HG02642 (cell line): ENCODE measurements around the gene TPSG1.
"Not testable (repeated sequence)": the region's sequence is repeated elsewhere in the genome, so short reads cannot be mapped to it uniquely, and the experiment has no call there.

ENCODE experiments used
- ATAC-seq: cut with Tn5 transposase; IDR thresholded peaks from one replicate; pipeline ENCODE4 v1.9.1; 2021; ENCODE audit warnings: mild to moderate bottlenecking; ENCODE audit not compliant: unreplicated experiment, poor library complexity

TPSG1 gene

DNA sequence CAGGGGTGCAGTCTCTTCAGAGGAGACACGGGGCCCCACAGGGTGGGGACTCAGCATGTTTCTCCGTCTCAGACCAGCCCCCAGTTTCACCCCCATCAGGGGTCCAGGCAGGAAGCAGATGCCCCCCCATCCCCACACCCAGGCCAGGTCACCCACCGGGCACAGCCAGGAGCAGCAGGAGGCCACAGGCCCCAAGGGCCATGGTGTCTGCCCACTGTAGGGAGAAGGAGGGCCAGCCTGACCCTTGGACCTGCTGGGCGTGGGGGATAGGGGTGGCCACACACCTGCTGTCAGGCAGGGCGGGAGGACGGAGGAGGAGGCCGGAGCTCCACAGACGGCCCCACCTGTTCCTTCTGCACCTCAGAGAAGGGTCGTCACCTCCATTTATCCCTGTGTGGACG, at the start of gene TPSG1:
TSS of gene TPSG1 (minus strand) at position 218 of the 401 bp plus-strand sequence. CDS start at position 202, 16 bp downstream.
- ATAC-seq, result no peak

DNA sequence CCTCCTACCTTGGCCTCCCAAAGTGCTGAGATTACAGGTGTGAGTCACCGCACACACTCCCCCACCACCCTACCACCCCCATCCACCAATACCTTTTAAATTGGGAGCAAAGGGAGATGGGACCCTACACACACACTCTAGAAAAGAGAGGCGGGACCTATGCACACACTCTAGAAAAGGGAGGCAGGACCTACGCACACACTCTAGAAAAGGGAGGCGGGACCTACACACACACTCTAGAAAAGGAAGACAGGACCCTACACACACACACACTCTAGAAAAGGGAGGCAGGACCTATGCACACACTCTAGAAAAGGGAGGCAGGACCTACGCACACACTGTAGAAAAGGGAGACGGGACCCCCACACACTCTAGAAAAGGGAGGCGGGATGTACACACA, 49.7 kb upstream of the TPSG1 start:
- ATAC-seq, result no peak

DNA sequence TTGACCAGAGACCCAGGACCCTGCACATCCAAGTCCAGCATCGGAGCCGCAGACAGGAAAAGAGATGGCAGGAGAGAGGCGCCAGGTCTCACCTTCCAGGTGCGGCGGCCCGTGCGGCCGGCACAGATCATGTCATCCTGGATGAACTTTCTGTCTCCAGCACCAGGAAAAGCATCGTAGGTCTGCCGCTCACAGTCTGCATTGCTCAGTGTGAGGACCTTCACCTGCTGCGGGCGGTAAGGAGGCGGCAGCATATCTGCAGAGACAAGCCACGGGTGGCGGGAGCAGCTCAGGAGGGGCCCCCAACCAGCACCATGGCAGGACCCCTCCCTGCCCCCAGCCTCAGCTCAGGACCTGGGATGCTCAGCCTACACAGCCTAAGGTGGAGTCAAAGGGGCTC, 48.7 kb upstream of the TPSG1 start:
- no peak for ATAC-seq

DNA sequence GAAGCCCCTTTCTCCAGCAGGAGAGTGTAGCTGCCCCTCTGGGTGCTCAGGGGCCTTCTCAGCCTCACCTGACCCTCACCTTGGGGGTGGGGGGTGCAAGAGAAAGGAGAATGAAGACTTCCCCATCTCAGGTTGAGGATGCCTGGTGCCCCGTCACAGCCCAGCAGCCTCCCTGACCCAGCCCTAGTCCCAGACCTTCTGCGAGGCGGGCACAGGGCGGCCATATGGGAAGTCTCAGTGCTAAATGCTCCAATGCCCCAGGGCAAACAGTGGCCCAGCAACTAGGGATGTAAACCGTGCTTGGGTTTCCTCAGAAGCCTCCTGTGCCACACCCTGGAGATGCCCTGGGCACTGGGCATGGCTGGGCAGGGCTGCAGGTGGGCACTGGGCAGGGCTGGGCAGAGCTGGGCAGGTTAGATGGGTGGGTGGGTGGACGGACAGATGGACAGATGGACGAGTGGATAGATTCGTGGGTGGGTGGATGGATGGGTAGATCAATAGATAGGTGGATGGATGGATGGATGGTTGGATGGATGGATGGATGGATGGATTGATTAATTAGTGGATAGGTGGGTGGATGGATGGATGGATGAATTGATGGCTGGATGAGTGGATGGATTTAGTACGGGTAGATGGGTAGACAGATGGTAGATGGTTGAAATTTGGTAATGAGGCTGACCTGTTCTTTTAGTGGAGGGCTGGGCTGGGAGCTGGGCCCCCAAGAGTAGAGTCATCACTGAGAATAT, 47.6 kb upstream of the TPSG1 start:
- no peak for ATAC-seq

DNA sequence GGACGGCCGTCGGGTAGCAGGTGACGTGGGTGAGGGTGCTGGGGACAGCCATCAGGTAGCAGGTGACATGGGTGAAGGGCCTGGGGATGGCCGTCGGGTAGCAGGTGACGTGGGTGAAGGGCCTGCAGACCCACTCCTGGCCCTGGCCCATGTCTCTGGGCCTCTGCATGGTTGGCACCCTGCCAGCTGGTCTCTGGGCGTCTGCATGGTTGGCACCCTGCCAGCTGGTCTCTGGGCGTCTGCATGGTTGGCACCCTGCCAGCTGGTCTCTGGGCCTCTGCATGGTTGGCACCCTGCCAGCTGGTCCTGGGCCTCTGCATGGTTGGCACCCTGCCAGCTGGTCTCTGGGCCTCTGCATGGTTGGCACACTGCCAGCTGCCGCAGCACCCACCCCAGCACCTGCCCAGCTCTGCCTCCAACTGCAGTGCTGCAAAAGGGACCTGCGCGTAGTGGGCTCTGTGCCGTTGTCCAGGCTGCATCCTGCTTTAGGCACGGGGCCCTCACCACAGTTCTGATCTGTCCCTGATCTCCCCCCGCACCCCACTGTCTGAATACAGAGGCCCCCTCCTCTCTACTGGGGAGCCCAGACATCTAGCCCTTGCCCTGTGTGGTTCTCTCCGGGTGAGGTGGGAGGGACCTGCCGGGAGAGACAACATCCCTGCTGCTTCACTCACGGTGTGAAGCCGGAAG, 46.8 kb upstream of the TPSG1 start:
- not testable (repeated sequence) for ATAC-seq

DNA sequence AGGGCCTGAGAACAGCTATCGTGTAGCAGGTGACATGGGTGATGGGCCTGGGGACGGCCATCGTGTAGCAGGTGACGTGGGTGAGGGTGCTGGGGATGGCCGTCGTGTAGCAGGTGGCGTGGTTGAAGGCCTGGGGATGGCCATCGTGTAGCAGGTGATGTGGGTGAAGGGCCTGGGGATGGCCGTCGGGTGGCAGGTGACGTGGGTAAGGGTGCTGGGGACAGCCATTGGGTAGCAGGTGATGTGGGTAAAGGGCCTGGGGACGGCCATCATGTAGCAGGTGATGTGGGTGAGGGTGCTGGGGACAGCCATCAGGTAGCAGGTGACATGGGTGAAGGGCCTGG, 46.3 kb upstream of the TPSG1 start:
- no peak for ATAC-seq

DNA sequence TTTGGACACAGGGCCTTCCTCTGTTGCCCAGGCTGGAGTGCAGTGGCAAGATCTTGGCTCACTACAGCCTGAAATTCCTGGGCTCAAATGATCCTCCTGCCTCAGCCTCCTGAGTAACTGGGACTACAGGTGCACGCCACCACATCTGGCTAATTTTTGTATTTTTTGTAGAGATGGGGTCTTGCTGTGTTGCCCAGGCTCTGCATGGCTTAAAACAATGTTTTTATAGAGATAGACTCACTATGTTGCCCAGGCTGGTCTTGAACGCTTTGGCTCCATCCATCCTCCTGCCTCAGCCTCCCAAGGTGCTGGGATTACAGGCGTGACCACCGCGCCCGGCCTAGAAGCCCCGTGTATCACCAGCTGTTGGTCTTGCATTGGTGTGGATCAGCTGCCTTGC, 44.4 kb upstream of the TPSG1 start:
- ATAC-seq, result not testable (repeated sequence)

DNA sequence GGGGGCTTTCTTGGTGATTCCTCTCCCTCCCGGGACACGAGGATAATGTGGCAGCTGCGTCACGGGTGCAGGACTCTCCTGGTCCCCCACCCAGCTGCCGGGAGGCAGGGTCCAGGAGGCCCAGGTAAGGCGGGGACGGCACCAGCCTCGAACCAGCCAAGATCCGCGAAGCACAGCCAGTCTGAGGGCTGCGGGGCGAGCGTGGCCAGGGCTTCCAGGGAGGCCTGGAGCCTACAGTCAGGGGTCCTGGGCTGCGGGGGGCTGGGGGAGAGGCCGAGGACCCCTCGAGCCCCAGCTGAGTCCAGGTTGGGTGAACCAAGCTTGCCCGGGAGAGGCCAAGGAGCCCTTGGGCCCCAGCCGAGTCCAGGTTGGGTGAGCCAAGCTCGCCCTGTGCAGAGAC, 40.8 kb upstream of the TPSG1 start:
- ATAC-seq, result no peak

DNA sequence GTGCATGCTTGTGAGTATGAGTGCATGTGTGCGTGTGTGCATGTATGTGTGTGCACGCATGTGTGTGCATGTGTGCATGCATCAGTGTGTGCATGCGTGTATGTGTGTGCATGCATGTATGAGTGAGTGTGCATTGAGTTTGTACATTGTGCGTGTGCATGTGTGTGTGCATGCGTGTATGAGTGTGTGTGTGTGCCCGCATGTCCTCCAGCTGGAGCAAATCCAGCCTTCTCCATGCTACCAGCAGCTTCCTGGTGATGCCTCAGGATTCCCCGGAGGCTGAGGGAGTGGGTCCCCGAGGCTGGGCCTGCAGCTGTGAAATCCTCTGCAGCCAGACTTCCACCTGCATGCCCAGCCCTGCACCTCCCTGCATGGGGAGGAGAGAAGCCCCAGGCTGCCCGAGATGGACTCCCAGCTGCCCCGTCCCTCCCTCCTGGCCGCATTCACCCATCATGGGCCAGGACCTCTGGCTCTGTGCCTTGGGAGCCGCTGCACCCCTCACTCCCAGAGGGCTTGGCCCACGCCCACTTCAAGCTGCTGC, 40.1 kb upstream of the TPSG1 start:
- ATAC-seq, result no peak

DNA sequence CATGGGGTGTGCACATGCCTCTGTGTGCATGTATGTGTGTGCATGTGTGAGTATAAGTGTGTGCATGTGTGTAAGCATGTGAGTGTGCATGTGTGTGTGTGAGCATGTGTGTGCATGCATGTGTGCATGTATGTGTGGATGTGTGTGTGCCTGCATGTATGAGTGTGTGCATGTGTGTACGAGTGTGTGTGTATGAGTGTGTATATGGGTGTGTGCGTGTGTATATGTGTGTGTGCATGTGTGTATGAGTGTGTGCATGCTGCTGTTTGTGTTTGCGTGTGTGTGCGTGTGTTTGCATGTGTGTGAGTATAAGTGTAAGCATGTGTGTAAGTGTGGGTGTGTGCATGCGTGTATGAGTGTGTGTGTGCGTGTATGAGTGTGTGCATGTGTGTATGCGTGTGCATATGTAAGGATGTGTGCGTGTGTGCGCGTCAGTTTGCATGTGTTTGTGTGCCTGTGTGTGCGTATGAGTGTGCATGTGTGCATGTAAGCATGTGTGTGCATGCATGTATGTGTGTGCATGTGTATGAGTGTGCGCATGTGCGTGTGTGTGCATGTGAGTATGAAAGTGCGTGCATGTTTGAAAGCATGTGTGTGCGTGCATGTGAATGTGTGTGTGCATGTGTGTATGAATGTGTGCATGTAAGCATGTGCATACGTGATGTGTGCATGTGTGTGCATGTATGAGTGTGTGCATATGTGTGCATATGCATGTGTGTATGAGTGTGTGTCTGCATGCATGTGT, 39.4 kb upstream of the TPSG1 start:
- no peak for ATAC-seq

DNA sequence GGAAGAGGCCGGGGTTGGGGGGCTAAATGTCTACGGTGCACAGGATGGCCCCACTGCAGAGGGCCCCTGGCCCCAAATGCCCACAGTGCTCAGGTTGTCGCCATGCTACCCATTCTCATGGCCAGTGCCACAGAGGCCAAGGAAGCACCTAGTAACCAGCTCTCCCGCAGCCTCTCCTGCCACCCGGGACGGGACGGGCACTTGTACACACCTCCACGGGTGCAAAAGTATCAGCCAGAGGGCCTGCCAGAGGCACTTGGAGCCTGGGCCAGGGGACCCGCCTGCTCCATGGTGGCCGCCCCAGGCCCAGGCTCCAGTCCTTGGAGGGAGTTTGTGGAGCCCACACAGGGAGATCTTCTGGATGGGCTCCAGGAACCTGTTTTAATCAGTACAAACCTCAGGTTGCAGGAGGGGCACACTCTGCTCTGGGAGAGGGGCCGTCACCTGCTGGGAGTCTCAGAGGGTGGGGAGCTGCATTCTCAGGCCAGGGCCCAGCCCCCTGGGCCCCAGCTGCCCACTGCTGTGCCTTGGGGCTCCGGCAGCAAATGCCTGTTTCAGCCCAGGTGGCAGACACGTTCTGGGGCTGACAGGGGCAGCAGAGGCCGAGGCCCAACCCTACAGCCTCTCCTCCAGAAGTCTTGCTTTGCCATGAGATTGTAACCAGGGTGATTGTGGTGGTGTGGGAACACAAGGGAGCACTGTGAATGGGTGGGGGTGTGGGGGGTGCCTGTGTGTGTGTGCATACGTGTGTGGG, 38.7 kb upstream of the TPSG1 start:
- ATAC-seq, result no peak

DNA sequence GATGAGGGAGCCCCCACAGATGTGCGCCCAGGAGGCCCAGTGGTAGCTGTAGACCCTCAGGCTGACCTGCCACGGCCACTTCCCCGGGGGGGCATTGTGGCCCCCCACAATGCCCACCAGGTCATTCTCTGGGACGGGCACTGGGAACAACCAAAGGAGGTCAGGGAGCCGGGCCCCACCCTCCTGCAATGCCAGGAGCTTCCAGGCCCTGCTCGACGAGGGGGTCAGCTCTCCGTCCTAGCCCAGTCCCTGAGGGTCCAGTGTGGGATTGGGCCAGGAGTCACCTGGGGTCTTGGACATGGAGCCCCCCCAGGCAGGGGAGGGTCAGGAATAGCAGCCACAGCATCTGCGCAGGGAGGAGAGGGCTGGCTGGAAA, 37.8 kb upstream of the TPSG1 start:
- no peak for ATAC-seq

DNA sequence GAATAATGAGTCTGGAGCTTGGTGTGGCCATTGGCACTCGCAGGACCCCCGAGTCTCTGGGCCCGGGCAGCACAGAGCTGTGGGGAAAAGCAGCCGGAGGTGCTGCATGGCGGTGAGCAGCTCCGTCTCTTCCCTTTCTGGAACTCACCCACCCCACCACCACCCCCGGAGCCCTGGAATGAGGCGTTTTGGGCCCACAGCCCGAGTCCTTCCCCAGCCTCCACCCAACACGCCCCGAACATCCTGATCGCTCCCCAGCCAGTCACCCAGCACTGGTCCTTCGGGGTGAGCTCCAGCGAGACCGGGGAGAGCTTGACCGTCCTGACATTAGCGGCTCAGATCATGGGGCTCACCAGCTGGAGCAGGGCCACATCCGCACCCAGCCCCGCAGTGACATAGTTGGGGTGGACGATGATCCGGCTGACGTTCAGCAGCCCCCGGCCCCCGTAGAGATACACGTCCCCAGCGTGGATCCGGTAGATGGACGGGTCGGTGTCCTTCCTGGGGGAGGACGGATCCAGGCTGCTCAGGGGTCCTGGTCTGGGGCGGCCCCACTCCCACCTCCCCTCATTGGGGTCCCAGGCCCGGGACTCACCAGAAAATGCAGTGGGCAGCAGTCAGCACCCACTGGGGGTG, 37.3 kb upstream of the TPSG1 start:
- no peak for ATAC-seq

DNA sequence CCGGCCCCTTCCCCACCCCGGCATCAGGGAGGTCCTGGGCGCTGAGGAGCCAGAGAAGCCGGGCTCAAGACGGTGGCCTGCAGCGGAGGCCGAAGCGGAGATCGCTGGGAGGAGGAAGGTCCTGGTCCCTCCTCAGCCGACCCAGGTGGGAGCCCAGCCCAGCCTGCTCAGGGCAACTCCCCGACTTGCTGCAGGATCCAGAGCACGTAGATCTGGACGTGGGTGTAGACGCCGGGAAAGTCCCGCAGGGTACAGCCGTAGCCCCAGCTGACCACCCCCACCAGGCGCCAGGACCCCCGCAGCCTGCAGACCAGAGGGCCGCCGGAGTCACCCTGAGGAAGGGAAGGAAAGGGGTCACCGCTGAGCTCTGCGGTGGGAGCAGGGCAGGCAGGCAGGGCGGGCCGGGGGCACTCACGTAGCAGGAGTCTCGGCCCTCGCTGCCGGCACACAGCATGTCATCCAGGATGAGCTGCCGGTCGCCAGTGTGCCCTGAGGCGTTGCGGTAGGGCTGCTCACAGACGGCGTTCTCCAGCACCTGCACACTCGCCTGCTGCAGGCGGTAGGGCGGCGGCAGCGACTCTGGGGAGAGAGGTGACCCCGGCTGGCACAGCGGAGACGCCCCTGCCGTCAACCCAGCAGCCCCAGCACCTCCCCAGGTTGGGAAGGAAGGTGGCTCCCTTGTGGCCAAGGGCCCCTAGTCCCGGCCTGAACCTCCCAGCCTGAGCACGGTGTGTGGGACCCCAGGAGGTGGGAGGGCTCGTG, 36.2 kb upstream of the TPSG1 start:
- no peak for ATAC-seq

DNA sequence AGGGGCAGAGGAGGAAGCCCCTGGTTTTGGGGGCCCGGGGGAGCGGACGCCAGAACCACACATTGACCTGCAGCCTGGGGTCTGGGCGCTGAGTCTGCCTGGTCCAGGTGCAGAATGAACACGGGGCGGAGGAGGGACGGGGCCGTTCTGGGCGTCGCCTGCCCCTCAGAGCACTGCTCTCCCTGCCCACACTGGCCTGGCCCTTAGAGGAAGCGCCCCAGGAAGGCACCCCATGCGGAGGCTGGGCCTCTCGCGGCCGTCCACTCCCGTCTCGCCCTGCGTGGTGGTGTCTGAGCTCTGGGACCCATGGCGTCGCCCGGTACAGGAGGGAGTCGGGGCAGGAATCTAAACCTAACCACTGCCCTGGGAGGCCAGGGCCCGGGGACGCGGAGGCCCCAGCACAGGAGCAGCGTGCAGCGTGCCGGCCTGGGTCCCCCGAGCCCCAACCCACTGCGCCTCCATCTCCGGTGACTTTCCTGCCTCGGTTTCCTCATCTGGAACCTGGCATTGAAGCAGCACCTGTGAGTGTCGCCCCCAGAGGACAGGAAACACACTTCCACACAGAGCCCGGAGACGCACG, 35.1 kb upstream of the TPSG1 start:
- no peak for ATAC-seq

DNA sequence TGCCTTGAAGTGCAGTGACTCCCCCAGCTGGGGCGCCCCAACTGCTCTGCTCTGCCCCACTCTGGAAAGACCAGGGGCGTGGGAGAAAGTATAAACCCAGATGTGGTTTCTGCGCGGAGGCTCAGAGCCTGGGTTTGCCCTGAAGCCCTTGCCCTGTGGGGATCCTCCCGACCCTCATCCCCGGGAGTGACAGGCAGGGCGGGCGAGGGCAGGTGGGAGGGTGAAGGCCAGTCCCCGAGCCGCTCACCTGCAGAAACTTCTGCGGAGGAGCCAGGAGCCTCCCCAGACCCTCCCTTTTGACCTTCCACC, 34.6 kb upstream of the TPSG1 start:
- no peak for ATAC-seq

DNA sequence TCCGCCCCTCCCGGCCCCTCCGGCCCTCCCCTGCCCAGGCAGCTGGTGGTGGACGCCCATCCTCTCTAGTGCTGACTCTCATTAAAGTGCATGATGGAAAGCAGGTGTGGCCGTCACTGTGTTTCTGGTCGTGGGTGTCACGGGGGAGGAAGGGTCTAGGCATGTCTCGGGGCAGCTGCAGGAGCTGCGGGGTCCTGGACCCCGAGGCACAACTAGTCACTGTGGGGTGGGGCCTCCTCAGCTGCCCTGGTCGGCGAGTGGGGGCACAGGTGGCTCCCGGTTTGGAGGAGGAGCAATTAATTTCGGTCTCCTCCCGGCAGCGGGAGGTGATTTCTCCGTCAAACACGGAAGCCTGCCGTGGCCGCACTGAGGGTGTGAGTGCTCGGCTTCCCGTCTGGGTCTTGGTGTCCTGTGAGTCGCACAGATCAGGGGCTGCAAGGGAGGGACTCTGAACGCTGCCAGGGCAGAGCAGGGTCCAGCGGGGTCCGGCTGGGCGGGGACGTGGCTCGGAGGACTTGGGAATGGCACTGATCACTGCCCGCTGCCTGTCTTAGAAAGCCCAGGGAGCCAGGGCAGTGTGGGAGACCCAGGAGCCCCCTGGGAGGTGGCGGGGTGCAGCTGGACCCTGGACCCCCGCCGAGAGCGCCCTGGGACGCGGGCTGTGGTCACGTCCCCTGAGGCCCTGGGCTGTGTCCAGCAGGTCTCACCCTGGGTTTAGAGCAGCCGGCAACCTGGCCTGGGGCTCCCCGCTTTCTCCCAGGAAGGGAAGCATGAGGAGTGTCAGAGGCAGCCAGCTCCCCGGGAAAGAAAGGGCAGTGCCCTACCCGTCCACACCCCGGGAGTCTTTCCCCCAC, 34.1 kb upstream of the TPSG1 start:
- no peak for ATAC-seq

DNA sequence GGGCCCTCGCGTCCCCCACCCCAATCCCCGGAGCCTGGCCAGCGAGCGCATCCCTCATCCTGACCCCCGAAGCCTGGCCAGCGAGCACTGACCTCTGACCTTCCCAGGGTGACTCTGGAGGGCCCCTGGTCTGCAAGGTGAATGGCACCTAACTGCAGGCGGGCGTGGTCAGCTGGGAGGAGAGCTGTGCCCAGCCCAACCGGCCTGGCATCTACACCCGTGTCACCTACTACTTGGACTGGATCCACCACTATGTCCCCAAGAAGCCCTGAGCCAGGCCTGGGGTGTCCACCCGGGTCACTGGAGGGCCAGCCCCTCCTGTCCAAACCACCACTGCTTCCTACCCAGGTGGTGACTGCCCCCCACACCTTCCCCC, 33.1 kb upstream of the TPSG1 start:
- no peak for ATAC-seq
